Hematopoietic multipotent progenitor cell treated with erythropoietin and hydrocortisone succinate and interleukin-3 and kit ligand, for 15 days (in vitro differentiated cells): ENCODE data around the gene ITGAE.
A peak's percentile ranks its signal among the peaks of the same experiment; 100 is the strongest.
"Not testable (repeated sequence)": the region's sequence is repeated elsewhere in the genome, so short reads cannot be mapped to it uniquely, and the experiment has no call there.

Source experiments
- DNase-seq: peaks from one replicate; pipeline ENCODE4 v3.0.0-alpha.2; 2015; ENCODE audit warnings: low spot score

ITGAE gene

GRCh38 chr17:3761036-3761917 is 39.7 kb downstream of the ITGAE start:
- no peak for DNase-seq

- DNase-seq = no peak
Observed at GRCh38 chr17:3759597-3760216, 41.3 kb downstream of the ITGAE start.

- no peak for DNase-seq
Observed at GRCh38 chr17:3755335-3756030, 45.5 kb downstream of the ITGAE start.

- DNase-seq = peak; percentile 45
Observed at GRCh38 chr17:3754458-3755334, 46.3 kb downstream of the ITGAE start.

- no peak for DNase-seq
Observed at GRCh38 chr17:3754066-3754457, 46.9 kb downstream of the ITGAE start.

GRCh38 chr17:3753624-3754023 is 47.4 kb downstream of the ITGAE start:
- no peak for DNase-seq

- no peak for DNase-seq
Observed at GRCh38 chr17:3751836-3752235, 49.2 kb downstream of the ITGAE start.

GRCh38 chr17:3750926-3751325 is 50.1 kb downstream of the ITGAE start:
- no peak for DNase-seq

- no peak for DNase-seq
Observed at GRCh38 chr17:3750296-3750695, 50.7 kb downstream of the ITGAE start.

- DNase-seq = no peak
Observed at GRCh38 chr17:3748576-3748975, 52.4 kb downstream of the ITGAE start.

- DNase-seq = no peak
Observed at GRCh38 chr17:3747805-3748204, 53.2 kb downstream of the ITGAE start.

- no peak for DNase-seq
Observed at GRCh38 chr17:3745071-3745470, 55.9 kb downstream of the ITGAE start.

GRCh38 chr17:3744014-3744413 is 57.0 kb downstream of the ITGAE start:
- no peak for DNase-seq

GRCh38 chr17:3740611-3741073 is 60.3 kb downstream of the ITGAE start:
- DNase-seq = no peak

GRCh38 chr17:3739422-3740124 is 61.4 kb downstream of the ITGAE start:
- no peak for DNase-seq

- DNase-seq = no peak
Observed at GRCh38 chr17:3738562-3739295, 62.3 kb downstream of the ITGAE start.

- no peak for DNase-seq
Observed at GRCh38 chr17:3735515-3735914, 65.5 kb downstream of the ITGAE start.

- not testable (repeated sequence) for DNase-seq
Observed at GRCh38 chr17:3734911-3735276, 66.1 kb downstream of the ITGAE start.

GRCh38 chr17:3732210-3732621 is 68.8 kb downstream of the ITGAE start:
- no peak for DNase-seq

- DNase-seq = no peak
Observed at GRCh38 chr17:3730881-3731429, 70.0 kb downstream of the ITGAE start.
